Endothelial cell (in vitro differentiated cells): ENCODE data around the gene CHCHD5. TPM values are rescaled to one million over a fixed set of nuclear protein-coding genes. Genes with fewer than 3 reads are reported as not detected.

Experiments used
- DNase-seq: peaks from one replicate; pipeline ENCODE4 v3.0.0; 2021; ENCODE audit warnings: low spot score
- H3K27ac Mint-ChIP-seq: one replicate; pipeline ENCODE4 v1.8.0; 2021; ENCODE audit warnings: mixed read lengths, inconsistent platforms; ENCODE audit not compliant: unreplicated experiment
- H3K27me3 Mint-ChIP-seq: one replicate; pipeline ENCODE4 v1.8.0; 2021; ENCODE audit warnings: mild to moderate bottlenecking, moderate library complexity, mixed read lengths, inconsistent platforms; ENCODE audit not compliant: unreplicated experiment
- H3K36me3 Mint-ChIP-seq: one replicate; pipeline ENCODE4 v1.8.0; 2021; ENCODE audit warnings: mild to moderate bottlenecking, low read depth, mixed read lengths, inconsistent platforms; ENCODE audit not compliant: unreplicated experiment
- H3K4me1 Mint-ChIP-seq: one replicate; pipeline ENCODE4 v1.8.0; 2021; ENCODE audit warnings: mild to moderate bottlenecking, mixed read lengths, inconsistent platforms; ENCODE audit not compliant: unreplicated experiment
- H3K4me3 Mint-ChIP-seq: one replicate; pipeline ENCODE4 v1.8.0; 2021; ENCODE audit warnings: mild to moderate bottlenecking, mixed read lengths, inconsistent platforms; ENCODE audit not compliant: unreplicated experiment
- H3K9me3 Mint-ChIP-seq: one replicate; pipeline ENCODE4 v1.8.0; 2021; ENCODE audit warnings: mixed read lengths, inconsistent platforms; ENCODE audit not compliant: unreplicated experiment
- total RNA-seq: library from RNA; stranded (reverse); fragmentation: NEBNext Ultra II Directional; extraction: Animal tissue kit (Norgen Biotek cat#: 25700); gene quantifications from one replicate; pipeline ENCODE4 v1.2.1, GENCODE V29; 2021; ENCODE audit not compliant: unreplicated experiment
- TF ChIP-seq, protein P1 (sequence below): fragments of 200-600 bp; sonication (generic); IDR thresholded peaks from one replicate; pipeline ENCODE4 v1.5.0; 2021; ENCODE audit warnings: antibody characterized with exemption; ENCODE audit not compliant: unreplicated experiment

CHCHD5 gene
- total RNA-seq, 1 donor from 2014 or later, result 27.4 TPM

GRCh38 chr2:112541315-112542122 lies 42.9 kb upstream of the CHCHD5 start:
- Mint-ChIP-seq H3K27ac (peak overlapping the region; percentile 96), H3K4me3 (no peak overlapping the region), H3K4me1 (peaks cover 6% of the 10 kb centered on the region), H3K27me3 (peaks cover 5% of the 10 kb centered on the region), H3K9me3 (no peaks in the 10 kb centered on the region), H3K36me3 (peaks cover 3% of the 10 kb centered on the region)
- DNase-seq, result peak; percentile 69
- TF ChIP-seq, protein P1, sequence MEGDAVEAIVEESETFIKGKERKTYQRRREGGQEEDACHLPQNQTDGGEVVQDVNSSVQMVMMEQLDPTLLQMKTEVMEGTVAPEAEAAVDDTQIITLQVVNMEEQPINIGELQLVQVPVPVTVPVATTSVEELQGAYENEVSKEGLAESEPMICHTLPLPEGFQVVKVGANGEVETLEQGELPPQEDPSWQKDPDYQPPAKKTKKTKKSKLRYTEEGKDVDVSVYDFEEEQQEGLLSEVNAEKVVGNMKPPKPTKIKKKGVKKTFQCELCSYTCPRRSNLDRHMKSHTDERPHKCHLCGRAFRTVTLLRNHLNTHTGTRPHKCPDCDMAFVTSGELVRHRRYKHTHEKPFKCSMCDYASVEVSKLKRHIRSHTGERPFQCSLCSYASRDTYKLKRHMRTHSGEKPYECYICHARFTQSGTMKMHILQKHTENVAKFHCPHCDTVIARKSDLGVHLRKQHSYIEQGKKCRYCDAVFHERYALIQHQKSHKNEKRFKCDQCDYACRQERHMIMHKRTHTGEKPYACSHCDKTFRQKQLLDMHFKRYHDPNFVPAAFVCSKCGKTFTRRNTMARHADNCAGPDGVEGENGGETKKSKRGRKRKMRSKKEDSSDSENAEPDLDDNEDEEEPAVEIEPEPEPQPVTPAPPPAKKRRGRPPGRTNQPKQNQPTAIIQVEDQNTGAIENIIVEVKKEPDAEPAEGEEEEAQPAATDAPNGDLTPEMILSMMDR, result no peak

DNA sequence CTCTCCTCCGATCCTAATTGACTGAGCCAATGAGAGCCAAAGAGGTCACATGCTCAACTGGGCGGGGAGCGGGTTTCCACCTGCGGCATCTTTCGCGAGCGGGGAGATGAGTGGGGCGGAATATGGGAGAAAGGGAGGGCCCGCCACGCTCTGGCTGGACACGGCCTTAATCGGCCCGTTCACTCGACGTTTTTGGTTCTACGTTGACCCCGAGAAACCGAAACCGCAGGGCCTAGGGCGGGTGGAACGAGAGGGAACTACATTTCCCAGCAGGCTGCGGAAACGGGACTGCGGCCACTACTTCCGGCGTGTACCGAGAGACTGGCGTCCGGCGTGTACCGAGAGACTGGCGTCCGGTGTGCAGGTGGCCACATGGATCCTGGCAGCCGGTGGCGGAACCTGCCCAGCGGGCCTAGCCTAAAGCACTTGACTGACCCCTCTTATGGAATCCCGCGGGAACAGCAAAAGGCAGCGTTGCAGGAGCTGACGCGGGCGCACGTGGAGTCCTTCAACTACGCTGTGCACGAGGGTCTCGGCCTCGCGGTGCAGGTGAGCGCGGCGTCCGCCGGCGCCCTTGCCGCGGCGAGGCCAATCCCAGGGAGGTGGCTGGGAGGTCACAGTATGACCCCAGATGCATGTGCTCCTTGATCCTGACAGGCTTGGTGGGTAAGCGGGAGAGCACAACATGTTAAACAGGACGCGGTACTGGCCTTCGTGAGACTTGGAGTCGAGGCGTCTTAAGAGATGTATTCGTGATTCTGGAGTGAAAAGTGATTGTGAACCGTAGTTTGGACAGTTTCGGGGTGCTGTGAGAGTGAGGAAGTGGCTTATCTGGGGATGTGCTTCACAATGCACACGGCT lies 42.1 kb upstream of the CHCHD5 start, which contains the start of gene POLR1B:
POLR1B (plus strand) TSS at position 343 of the 861 bp plus-strand sequence; CDS start at position 373, 30 bp downstream.
- peak within 1 kb of the TSS; percentile 96 for H3K27ac Mint-ChIP-seq
- peaks cover 5% of the 10 kb centered on the region for H3K27me3 Mint-ChIP-seq
- TF ChIP-seq, protein P1, result no peak
- peaks cover 3% of the 10 kb centered on the region for H3K36me3 Mint-ChIP-seq
- H3K4me3 Mint-ChIP-seq, result no peak within 1 kb of the TSS
- H3K4me1 Mint-ChIP-seq, result peaks cover 6% of the 10 kb centered on the region
- peak; percentile 69 for DNase-seq
- no peaks in the 10 kb centered on the region for H3K9me3 Mint-ChIP-seq

GRCh38 chr2:112542984-112543661 lies 41.3 kb upstream of the CHCHD5 start:
- H3K27me3 Mint-ChIP-seq, result peaks cover 5% of the 10 kb centered on the region
- H3K9me3 Mint-ChIP-seq, result no peaks in the 10 kb centered on the region
- TF ChIP-seq, protein P1, result no peak
- no peak overlapping the region for H3K4me3 Mint-ChIP-seq
- H3K4me1 Mint-ChIP-seq, result peaks cover 6% of the 10 kb centered on the region
- no peak for DNase-seq
- no peak overlapping the region for H3K27ac Mint-ChIP-seq
- peaks cover 3% of the 10 kb centered on the region for H3K36me3 Mint-ChIP-seq

DNA sequence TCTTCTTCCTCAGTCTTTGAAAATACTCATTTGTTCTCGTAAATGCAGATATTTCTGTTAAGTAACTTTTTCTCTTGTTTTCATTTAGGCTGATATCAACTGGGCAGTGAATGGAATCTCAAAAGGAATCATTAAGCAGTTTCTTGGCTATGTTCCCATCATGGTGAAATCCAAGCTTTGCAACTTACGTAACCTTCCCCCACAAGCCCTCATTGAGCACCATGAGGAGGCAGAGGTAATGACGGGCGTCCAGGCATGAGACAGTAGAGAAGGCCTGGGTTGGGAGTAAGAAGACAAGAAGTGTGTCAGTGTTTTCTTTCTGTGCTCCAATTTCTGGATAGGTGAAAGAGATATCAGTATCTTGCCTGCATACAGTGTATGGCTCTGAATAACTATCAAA lies 37.1 kb upstream of the CHCHD5 start:
- DNase-seq, result no peak
- H3K36me3 Mint-ChIP-seq, result peaks cover 13% of the 10 kb centered on the region
- no peak overlapping the region for H3K4me3 Mint-ChIP-seq
- TF ChIP-seq, protein P1, result no peak
- H3K4me1 Mint-ChIP-seq, result no peaks in the 10 kb centered on the region
- H3K9me3 Mint-ChIP-seq, result no peaks in the 10 kb centered on the region
- no peaks in the 10 kb centered on the region for H3K27me3 Mint-ChIP-seq
- H3K27ac Mint-ChIP-seq, result no peak overlapping the region
